Hepatocyte (in vitro differentiated cells): ENCODE data around the gene ABLIM2. TPM values are rescaled to one million over a fixed set of nuclear protein-coding genes. Genes with fewer than 3 reads are reported as not detected.
A peak's percentile ranks its signal among the peaks of the same experiment; 100 is the strongest.

Experiments used
- DNase-seq: peaks from one replicate; pipeline ENCODE4 v3.0.0-alpha.2; 2016; ENCODE audit warnings: low spot score
- H2AFZ ChIP-seq: fragments of 200-600 bp; sonication (generic); 2 replicates; pipeline ENCODE4 v1.6.0; 2016; ENCODE audit warnings: antibody characterized with exemption, mild to moderate bottlenecking
- H3K27ac ChIP-seq: fragments of 200-600 bp; sonication (generic); 2 replicates; pipeline ENCODE4 v1.5.1; 2016; ENCODE audit warnings: mild to moderate bottlenecking
- H3K27me3 ChIP-seq: fragments of 200-600 bp; sonication (generic); 2 replicates; pipeline ENCODE4 v1.6.1; 2016
- H3K36me3 ChIP-seq: fragments of 200-600 bp; sonication (generic); replicated peaks from 2 replicates; pipeline ENCODE4 v1.5.1; 2016; ENCODE audit warnings: low read depth; ENCODE audit not compliant: insufficient read depth
- H3K4me1 ChIP-seq: fragments of 200-600 bp; sonication (generic); 2 replicates; pipeline ENCODE4 v1.5.1; 2016; ENCODE audit warnings: mild to moderate bottlenecking, moderate library complexity; ENCODE audit not compliant: insufficient read depth
- H3K4me2 ChIP-seq: fragments of 200-600 bp; sonication (generic); 2 replicates; pipeline ENCODE4 v1.6.0; 2016
- H3K4me3 ChIP-seq: fragments of 200-600 bp; sonication (generic); 2 replicates; pipeline ENCODE4 v1.5.1; 2016; ENCODE audit warnings: mild to moderate bottlenecking
- H3K79me2 ChIP-seq: fragments of 200-600 bp; sonication (generic); 2 replicates; pipeline ENCODE4 v1.6.0; 2017; ENCODE audit warnings: mild to moderate bottlenecking
- H3K9me2 ChIP-seq: fragments of 200-600 bp; sonication (generic); replicated peaks from 2 replicates; pipeline ENCODE4 v1.6.0; 2017; ENCODE audit warnings: mild to moderate bottlenecking; ENCODE audit not compliant: insufficient read depth
- H3K9me3 ChIP-seq: fragments of 200-600 bp; sonication (generic); 2 replicates; pipeline ENCODE4 v1.5.1; 2016; ENCODE audit warnings: low read depth, mild to moderate bottlenecking
- H4K20me1 ChIP-seq: fragments of 200-600 bp; sonication (generic); 2 replicates; pipeline ENCODE4 v1.6.0; 2016; ENCODE audit warnings: mild to moderate bottlenecking; ENCODE audit not compliant: insufficient read depth, poor library complexity, severe bottlenecking
- CTCF ChIP-seq: fragments of 200-600 bp; sonication (generic); IDR thresholded peaks from 2 replicates; pipeline ENCODE4 v1.5.1; 2016; ENCODE audit warnings: antibody characterized with exemption, mild to moderate bottlenecking; ENCODE audit not compliant: poor library complexity
- EZH2 ChIP-seq: fragments of 200-600 bp; sonication (generic); IDR thresholded peaks from 2 replicates; pipeline ENCODE4 v1.6.1; 2016; ENCODE audit warnings: antibody characterized with exemption, mild to moderate bottlenecking, borderline replicate concordance
- EZH2phosphoT487 ChIP-seq: fragments of 200-600 bp; sonication (generic); IDR thresholded peaks from one replicate; pipeline ENCODE4 v1.6.1; 2018; ENCODE audit warnings: antibody characterized with exemption, mild to moderate bottlenecking, low read depth, moderate library complexity; ENCODE audit not compliant: unreplicated experiment, severe bottlenecking
- WGBS: methylation state at CpG from one replicate; pipeline ENCODE4 v1.1.6; 2016; ENCODE audit warnings: low lambda C conversion rate; ENCODE audit errors: missing lambda C conversion rate; 5-methylcytosine and 5-hydroxymethylcytosine counted together
- polyA plus RNA-seq: library from polyadenylated mRNA; unstranded; fragments of >200 nt; fragmentation: Nextera tagmentation; extraction: Ambion mirVana; gene quantifications from 2 replicates; pipeline ENCODE4 v1.2.1, GENCODE V29; 2016
- total RNA-seq: library from RNA; depleted of rRNA; stranded (reverse); fragments of >200 nt; gene quantifications from 2 replicates; pipeline ENCODE4 v1.2.3, GENCODE V29; 2014

ABLIM2 gene
- total and polyA plus RNA-seq, 2 experiments from 2014 or later = 1.7 to 2.0 TPM

- no peak for DNase-seq
- Histone ChIP-seq H3K4me2 (no peak overlapping the region), H3K27ac (no peak overlapping the region), H3K27me3 (no peaks in the 10 kb centered on the region), H3K4me3 (no peak overlapping the region), H3K9me2 (no peaks in the 10 kb centered on the region), H3K4me1 (peaks cover 6% of the 10 kb centered on the region), H3K79me2 (peaks cover 99% of the 10 kb centered on the region), H4K20me1 (peaks cover 43% of the 10 kb centered on the region), H3K9me3 (no peaks in the 10 kb centered on the region), H2AFZ (no peak overlapping the region), H3K36me3 (no peaks in the 10 kb centered on the region)
- 96% methylated on average over 1 of the region's 1 CpG for WGBS
- TF ChIP-seq EZH2 = no peak
- no peak for TF ChIP-seq EZH2phosphoT487
- no peak for TF ChIP-seq CTCF
Observed at GRCh38 chr4:7932287-7932686, 226.3 kb downstream of the ABLIM2 start.

GRCh38 chr4:7929118-7929951 lies 229.3 kb downstream of the ABLIM2 start:
- peaks cover 24% of the 10 kb centered on the region for H4K20me1 ChIP-seq
- H3K79me2 ChIP-seq = peaks cover 97% of the 10 kb centered on the region
- peaks cover 6% of the 10 kb centered on the region for H3K4me1 ChIP-seq
- no peaks in the 10 kb centered on the region for H3K9me3 ChIP-seq
- no peak overlapping the region for H3K4me2 ChIP-seq
- peak; percentile 53 for DNase-seq
- no peak overlapping the region for H3K27ac ChIP-seq
- no peak overlapping the region for H2AFZ ChIP-seq
- 23% methylated on average over 7 of the region's 7 CpGs for WGBS
- H3K4me3 ChIP-seq = no peak overlapping the region
- no peaks in the 10 kb centered on the region for H3K36me3 ChIP-seq
- no peaks in the 10 kb centered on the region for H3K9me2 ChIP-seq
- H3K27me3 ChIP-seq = no peaks in the 10 kb centered on the region
- TF ChIP-seq CTCF = peak; percentile 30
- TF ChIP-seq EZH2phosphoT487 = no peak

- no peak overlapping the region for H3K27ac ChIP-seq
- no peaks in the 10 kb centered on the region for H3K9me3 ChIP-seq
- DNase-seq = no peak
- TF ChIP-seq EZH2 (no peak), EZH2phosphoT487 (no peak)
- no peaks in the 10 kb centered on the region for H3K27me3 ChIP-seq
- H3K36me3 ChIP-seq = no peaks in the 10 kb centered on the region
- 97% methylated on average over 7 of the region's 7 CpGs for WGBS
- H3K4me2 ChIP-seq = no peak overlapping the region
- no peak overlapping the region for H3K4me3 ChIP-seq
- H4K20me1 ChIP-seq = peaks cover 22% of the 10 kb centered on the region
- no peaks in the 10 kb centered on the region for H3K9me2 ChIP-seq
- H3K79me2 ChIP-seq = peaks cover 95% of the 10 kb centered on the region
- peaks cover 6% of the 10 kb centered on the region for H3K4me1 ChIP-seq
- no peak overlapping the region for H2AFZ ChIP-seq
Observed at GRCh38 chr4:7928711-7929110, 229.9 kb downstream of the ABLIM2 start.

- Histone ChIP-seq H3K27ac (no peak overlapping the region), H3K36me3 (no peaks in the 10 kb centered on the region), H3K4me3 (no peak overlapping the region), H2AFZ (no peak overlapping the region), H3K9me3 (no peaks in the 10 kb centered on the region), H3K79me2 (peaks cover 94% of the 10 kb centered on the region), H3K27me3 (no peaks in the 10 kb centered on the region), H3K4me1 (peaks cover 6% of the 10 kb centered on the region), H3K4me2 (no peak overlapping the region), H4K20me1 (peaks cover 22% of the 10 kb centered on the region), H3K9me2 (no peaks in the 10 kb centered on the region)
- 99% methylated on average over 7 of the region's 7 CpGs for WGBS
- DNase-seq = no peak
- no peak for TF ChIP-seq EZH2phosphoT487
- no peak for TF ChIP-seq CTCF
- TF ChIP-seq EZH2 = no peak
Observed at GRCh38 chr4:7926822-7927221, 231.8 kb downstream of the ABLIM2 start.
